Measurements from ENCODE around the gene ZNF324B. TPM values are rescaled to one million over a fixed set of nuclear protein-coding genes. Genes with fewer than 3 reads are reported as not detected.
"Not testable (repeated sequence)": the region's sequence is repeated elsewhere in the genome, so short reads cannot be mapped to it uniquely, and the experiment has no call there.

Gene ZNF324B
- total RNA-seq, 1 donor from 2014 or later, result 10.2 TPM

- DNase-seq (ENCODE audit: low read depth), result no peak
Observed at GRCh38 chr19:58455306-58455705, 3.9 kb downstream of the ZNF324B start.

- DNase-seq (ENCODE audit: low read depth), result no peak
Observed at GRCh38 chr19:58456111-58456510, 4.7 kb downstream of the ZNF324B start.

GRCh38 chr19:58460039-58460438 is 8.6 kb downstream of the ZNF324B start:
- peak; percentile 32 for DNase-seq (ENCODE audit: low read depth)

- no peak for DNase-seq (ENCODE audit: low read depth)
Observed at GRCh38 chr19:58466089-58466759, 14.8 kb downstream of the ZNF324B start.

DNA sequence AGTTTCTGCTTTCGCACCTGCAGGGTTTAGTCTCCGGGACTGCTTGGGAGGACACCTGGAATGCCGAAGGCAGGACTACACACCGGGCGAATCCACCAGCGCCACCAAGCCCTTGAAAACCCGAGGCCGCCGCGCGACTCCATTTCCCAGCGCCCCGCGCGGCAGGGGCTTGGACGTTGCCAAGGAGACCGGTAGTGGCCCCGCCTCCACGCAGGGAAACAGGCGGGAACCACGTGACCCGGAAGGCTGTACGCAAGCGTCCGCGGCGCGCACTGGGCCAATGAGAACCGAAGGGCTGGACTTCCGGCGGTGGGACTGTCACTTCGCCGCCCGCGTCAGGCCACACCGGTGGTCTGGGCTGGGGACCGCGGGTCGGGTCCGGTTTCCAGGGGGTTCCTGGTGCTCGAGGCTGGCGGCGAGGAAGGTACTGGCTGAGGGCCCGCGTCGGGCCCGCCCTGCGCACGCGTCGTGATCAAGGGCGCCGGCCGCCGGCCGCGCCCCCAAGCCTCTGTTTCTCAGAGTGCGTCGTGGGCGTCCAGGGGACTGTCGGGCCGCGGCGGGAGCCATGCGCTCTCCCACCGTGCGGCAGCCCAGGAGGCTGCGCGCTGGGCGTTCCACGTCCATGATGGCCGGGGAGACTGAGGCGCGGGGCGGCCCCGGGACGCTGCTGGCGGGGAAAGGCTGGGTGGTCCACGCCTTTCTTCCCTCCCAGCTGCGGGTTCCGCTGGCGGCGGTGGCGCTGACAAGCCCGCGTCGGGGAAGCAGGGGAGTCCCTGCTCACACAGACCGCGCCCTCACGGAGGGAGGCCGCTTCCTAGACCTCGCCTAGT is 15.6 kb downstream of the ZNF324B start, which contains the start of gene ZNF324:
Gene ZNF324, plus strand, starts transcription at position 321 of the 830 bp plus-strand sequence. CDS start 2,106 bp downstream, outside the sequence.
- peak; percentile 88 for DNase-seq (ENCODE audit: low read depth)

GRCh38 chr19:58468216-58468839 is 16.9 kb downstream of the ZNF324B start:
- DNase-seq (ENCODE audit: low read depth), result no peak

- no peak for DNase-seq (ENCODE audit: low read depth)
Observed at GRCh38 chr19:58469241-58470013, 18.0 kb downstream of the ZNF324B start.

DNA sequence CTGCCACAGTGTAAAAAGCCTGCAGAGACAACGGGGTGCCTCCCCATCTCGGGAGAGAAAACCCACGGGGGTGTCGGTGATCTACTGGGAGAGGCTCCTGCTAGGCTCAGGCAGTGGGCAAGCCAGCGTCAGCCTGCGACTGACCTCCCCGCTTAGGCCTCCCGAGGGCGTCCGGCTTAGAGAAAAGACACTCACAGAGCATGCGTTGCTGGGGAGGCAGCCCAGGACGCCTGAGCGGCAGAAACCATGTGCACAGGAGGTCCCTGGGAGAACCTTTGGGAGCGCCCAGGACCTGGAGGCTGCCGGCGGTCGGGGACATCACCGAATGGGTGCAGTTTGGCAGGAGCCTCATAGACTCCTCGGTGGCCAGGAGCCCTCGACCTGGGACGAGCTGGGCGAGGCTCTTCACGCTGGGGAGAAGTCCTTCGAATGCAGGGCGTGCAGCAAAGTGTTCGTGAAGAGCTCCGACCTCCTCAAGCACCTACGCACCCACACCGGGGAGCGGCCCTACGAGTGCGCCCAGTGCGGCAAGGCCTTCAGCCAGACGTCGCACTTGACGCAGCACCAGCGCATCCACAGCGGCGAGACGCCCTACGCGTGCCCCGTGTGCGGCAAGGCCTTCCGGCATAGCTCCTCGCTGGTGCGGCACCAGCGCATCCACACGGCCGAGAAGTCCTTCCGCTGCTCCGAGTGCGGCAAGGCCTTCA is 19.6 kb downstream of the ZNF324B start:
- not testable (repeated sequence) for DNase-seq (ENCODE audit: low read depth)

GRCh38 chr19:58471736-58472135 is 20.3 kb downstream of the ZNF324B start:
- no peak for DNase-seq (ENCODE audit: low read depth)

- DNase-seq (ENCODE audit: low read depth), result no peak
Observed at GRCh38 chr19:58473775-58474174, 22.4 kb downstream of the ZNF324B start.

DNA sequence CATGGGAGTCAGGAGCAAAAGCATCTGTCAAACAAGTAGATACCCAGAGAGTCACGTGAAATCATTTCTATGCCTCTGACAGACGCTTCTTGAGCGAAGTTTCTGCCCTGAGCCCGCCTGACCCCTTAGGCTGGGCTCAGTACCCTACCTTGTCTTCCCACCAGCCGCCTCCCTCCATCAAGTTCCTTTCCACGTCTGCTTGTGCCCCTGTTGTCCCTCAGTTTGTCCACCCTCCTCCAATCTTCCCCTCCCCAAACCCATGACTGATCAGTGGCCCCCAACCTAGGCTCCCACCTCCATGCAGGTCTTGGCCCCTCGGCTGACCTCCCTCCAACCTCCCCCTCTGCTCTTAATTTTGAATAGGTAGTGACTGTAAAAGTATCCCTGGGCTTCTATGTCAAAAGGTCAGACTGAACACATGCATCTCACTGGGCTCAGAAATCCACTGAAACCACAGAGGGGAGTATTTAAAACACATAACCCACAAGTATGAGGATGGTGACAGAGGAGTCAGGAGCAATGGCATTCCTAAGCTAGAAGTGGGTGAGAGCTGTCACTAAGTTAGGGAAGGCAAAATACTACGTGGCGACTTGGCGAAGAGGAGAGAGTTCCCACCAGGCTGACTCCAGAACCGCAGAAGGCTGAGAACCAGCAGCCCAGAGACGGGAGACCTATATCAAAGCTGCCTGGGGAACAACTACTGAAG is 23.0 kb downstream of the ZNF324B start:
- peak; percentile 49 for DNase-seq (ENCODE audit: low read depth)

- DNase-seq (ENCODE audit: low read depth), result no peak
Observed at GRCh38 chr19:58474997-58475713, 23.7 kb downstream of the ZNF324B start.

GRCh38 chr19:58475714-58476497 is 24.5 kb downstream of the ZNF324B start, which contains the start of gene ZNF446:
Gene ZNF446, plus strand, starts transcription at chr19:58476352. Its CDS starts 867 bp downstream, at chr19:58477219.
- DNase-seq (ENCODE audit: low read depth), result peak; percentile 94

- no peak for DNase-seq (ENCODE audit: low read depth)
Observed at GRCh38 chr19:58476498-58477015, 25.1 kb downstream of the ZNF324B start.

DNA sequence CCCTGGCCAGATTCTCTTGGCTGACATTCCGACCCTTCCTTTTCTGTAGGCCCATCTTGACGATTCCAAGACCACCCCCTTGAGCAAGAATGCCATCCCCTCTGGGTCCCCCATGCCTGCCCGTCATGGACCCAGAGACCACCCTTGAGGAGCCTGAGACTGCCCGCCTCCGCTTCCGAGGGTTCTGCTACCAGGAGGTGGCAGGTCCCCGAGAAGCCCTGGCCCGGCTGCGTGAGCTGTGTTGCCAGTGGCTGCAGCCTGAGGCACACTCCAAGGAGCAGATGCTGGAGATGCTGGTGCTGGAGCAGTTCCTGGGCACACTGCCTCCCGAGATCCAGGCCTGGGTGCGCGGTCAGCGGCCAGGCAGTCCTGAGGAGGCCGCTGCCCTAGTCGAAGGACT is 25.7 kb downstream of the ZNF324B start:
- no peak for DNase-seq (ENCODE audit: low read depth)

DNA sequence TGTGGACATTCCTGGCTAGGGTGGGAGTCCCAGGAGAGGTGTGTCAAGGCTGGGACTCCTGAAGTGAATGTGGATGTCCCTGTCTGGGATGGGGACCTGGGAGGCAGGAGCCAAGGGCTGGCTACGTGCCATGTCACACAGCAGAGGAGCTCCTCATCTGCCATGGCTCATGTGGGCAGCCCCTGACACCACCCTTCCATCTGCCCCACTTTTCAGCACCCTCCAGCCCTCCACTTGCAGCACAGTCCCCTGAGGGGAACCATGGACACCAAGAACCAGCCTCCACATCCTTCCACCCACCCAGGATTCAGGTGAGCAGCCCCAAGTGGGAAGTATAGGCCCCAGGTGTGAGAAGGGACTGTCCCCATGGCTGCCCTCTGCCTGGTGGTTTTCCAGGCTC is 26.4 kb downstream of the ZNF324B start:
- no peak for DNase-seq (ENCODE audit: low read depth)

DNA sequence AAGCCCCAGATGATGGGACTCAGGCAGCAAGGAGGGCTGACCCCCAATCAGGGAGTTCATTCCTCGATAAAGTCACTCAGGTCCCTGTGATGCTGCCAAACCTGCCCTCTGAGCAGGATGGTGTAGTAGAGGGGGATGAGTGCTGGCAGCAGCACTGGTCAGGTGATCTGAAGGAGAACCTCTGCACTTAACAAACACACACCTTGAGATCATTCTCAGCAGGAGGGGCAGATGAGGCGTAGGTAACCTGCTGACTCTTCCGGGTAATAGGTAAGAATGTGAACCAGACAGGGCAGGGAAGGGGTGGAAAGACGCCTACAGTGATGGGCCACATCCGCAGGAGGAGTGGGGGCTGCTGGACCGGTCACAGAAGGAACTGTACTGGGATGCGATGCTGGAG is 27.9 kb downstream of the ZNF324B start:
- DNase-seq (ENCODE audit: low read depth), result no peak

DNA sequence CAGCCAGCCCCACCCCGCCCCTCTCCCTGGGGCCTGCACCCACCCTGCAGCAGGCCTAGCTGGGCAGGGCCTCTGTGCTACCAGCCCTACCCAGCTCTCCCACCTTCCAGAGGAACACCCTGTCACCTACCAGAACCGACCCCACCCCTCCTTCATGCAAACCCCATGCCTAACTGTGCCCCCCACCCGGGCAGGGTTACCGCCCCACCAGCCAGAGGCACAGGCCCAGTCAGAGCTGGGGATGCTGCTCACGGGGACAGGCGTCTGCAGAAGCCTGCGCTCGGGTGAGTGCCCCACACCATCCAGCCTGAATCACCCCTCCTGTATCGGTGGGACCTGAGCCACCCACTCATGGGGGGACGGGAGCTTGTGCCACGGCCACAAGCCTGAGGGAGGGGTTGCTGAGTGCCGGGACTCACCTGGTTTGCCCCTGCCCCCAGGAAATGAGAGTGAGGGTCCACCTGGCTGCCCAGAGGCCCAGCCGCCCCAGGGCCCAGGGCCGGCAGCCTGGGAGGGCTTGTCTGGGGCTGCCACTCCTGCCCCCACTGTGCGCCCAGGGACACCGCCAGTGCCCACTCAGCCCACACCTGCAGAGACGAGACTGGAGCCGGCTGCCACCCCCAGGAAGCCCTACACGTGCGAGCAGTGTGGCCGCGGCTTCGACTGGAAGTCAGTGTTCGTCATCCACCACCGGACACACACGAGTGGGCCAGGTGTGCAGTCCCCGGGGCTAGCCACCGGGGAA is 28.5 kb downstream of the ZNF324B start:
- DNase-seq (ENCODE audit: low read depth), result no peak

Measured in renal cortical epithelial cell (primary cell).